Brain pericyte (primary cell): ENCODE data around the gene ADAMTS13.

Experiments
- DNase-seq: peaks from one replicate; pipeline ENCODE4 v3.0.0-alpha.2; 2012; ENCODE audit warnings: low read depth, low spot score

Gene ADAMTS13

GRCh38 chr9:133454943-133455673 is 32.9 kb downstream of the ADAMTS13 start:
- no peak for DNase-seq

GRCh38 chr9:133455936-133456335 is 33.8 kb downstream of the ADAMTS13 start:
- no peak for DNase-seq

- no peak for DNase-seq
Observed at GRCh38 chr9:133456409-133456808, 34.2 kb downstream of the ADAMTS13 start.

- DNase-seq = no peak
Observed at GRCh38 chr9:133457233-133457632, 35.1 kb downstream of the ADAMTS13 start.

DNA sequence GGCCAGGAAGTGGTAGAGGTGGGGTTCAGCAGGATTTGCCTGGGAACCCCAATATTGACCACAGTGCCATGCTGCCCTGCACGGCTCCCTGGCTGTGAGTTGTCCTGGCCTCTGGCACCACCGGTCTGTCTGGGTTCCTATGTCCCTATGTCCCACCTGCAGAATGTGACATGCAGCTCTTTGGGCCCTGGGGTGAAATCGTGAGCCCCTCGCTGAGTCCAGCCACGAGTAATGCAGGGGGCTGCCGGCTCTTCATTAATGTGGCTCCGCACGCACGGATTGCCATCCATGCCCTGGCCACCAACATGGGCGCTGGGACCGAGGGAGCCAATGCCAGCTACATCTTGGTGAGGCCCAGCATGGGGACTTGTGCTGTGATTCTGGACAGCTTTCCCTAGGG is 35.6 kb downstream of the ADAMTS13 start:
- no peak for DNase-seq

GRCh38 chr9:133458643-133459312 is 36.6 kb downstream of the ADAMTS13 start:
- DNase-seq = no peak

- peak; percentile 75 for DNase-seq
Observed at GRCh38 chr9:133459476-133460404, 37.6 kb downstream of the ADAMTS13 start, which contains the start of gene CACFD1. TSS of gene CACFD1 (plus strand) at chr9:133459978. CDS start at chr9:133460067, 89 bp downstream.

DNA sequence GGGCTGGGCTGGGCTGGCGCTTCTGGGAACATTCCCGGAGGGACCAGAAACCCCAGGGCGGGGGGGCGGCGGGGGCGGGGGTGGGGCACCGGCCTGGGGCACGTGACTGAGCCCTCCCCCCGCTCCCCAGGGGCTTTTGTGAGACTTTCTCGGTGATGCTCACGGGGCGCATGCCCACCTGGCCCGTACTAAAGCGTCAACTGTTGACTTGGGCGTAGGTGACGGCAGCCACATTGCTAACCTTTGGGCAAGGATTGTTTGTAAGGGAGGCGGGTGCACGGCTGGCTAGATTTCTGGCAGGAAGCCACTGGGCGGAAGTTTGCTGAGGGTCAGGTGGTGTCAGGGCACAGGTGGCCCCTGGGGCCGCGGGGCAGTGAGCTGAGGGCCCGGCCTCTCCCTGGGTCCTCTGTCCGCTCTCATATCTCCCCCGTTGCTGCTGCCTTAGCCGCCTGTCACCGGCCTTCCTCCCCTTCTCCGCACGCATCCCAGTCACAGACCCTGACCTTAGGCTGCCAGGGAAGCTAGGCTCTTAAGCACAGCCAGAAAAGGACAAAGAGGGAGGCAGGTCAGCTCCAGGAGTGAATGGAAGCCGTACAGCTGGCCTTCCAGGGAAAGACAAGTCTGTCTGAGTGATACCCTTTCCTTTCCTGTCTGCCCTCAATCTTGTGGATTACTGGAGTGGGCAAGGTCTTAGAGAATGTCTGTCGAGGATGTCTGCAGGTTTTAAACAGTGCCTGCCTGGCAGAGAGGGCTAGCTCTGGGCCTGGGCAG is 38.4 kb downstream of the ADAMTS13 start:
- DNase-seq = no peak

GRCh38 chr9:133461975-133462374 is 39.8 kb downstream of the ADAMTS13 start:
- DNase-seq = no peak

DNA sequence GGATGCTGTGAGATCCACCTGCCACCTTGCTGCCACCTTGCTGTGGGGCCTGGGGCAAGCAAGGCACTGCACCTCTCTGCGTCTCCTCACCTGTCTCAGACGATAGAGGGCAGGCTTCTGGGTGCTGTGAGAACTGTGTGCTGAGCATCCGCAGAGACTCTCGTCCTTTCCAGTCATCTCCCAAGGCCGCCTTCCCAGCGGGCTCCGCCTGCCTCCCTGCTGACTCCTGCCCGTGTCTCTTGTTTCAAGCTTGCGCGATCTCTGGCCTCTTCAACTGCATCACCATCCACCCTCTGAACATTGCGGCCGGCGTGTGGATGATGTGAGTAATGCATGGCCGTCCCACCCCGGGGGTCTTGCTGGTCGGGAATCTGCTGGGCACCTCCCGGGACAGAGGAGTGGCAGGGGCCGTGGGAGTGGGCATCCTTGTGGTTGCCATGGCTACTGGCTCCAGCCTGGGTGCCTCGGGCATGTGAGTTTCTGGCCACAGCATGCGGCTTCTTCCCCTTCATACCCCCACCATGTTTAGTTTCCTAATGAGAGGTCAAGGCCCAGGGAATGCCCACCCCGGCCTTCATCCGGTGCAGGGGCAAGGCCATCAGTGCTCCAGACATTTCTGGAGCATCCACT is 41.2 kb downstream of the ADAMTS13 start:
- no peak for DNase-seq

- DNase-seq = no peak
Observed at GRCh38 chr9:133463864-133464615, 41.9 kb downstream of the ADAMTS13 start.

GRCh38 chr9:133464638-133465037 is 42.5 kb downstream of the ADAMTS13 start:
- DNase-seq = no peak

- DNase-seq = no peak
Observed at GRCh38 chr9:133465984-133466383, 43.8 kb downstream of the ADAMTS13 start.

- DNase-seq = no peak
Observed at GRCh38 chr9:133467101-133467500, 44.9 kb downstream of the ADAMTS13 start.

DNA sequence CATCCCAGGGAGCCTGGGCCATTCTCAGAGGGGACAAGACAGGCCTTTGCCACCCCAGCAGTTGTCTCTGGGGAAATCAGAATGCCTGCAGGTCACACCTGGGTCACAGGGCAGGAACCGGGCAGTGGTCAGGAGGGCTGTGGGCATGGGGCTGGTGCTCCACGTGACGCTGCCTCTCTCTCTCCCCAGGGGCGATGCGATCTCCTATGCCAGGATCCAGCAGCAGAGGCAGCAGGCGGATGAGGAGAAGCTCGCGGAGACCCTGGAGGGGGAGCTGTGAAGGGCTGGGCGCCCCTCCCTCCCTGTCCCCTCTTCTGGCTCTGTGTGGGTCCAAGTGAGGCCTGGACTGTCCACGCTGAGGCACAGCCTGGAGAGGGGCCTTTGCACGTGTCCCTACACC is 46.2 kb downstream of the ADAMTS13 start:
- DNase-seq = no peak

GRCh38 chr9:133468777-133469421 is 46.7 kb downstream of the ADAMTS13 start:
- no peak for DNase-seq

- no peak for DNase-seq
Observed at GRCh38 chr9:133470427-133470924, 48.3 kb downstream of the ADAMTS13 start.

DNA sequence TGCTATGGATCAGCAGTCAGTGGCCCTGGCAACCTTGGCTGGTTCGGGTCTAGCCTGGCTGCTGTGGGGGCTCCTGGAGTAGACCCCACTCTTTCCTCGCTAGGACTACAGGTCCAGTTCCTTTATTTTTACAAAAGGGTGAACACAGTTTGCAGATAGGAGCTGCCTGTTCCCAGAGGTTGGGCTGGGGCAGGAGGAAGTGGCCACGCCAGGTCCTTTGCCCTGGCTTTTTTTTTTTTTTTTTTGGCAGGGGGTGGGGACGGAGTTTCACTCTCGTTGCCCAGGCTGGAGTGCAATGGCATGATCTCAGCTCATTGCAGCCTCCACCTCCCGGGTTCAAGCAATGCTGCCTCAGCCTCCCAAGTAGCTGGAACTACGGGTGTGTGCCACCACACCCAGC is 48.8 kb downstream of the ADAMTS13 start:
- DNase-seq = no peak

DNA sequence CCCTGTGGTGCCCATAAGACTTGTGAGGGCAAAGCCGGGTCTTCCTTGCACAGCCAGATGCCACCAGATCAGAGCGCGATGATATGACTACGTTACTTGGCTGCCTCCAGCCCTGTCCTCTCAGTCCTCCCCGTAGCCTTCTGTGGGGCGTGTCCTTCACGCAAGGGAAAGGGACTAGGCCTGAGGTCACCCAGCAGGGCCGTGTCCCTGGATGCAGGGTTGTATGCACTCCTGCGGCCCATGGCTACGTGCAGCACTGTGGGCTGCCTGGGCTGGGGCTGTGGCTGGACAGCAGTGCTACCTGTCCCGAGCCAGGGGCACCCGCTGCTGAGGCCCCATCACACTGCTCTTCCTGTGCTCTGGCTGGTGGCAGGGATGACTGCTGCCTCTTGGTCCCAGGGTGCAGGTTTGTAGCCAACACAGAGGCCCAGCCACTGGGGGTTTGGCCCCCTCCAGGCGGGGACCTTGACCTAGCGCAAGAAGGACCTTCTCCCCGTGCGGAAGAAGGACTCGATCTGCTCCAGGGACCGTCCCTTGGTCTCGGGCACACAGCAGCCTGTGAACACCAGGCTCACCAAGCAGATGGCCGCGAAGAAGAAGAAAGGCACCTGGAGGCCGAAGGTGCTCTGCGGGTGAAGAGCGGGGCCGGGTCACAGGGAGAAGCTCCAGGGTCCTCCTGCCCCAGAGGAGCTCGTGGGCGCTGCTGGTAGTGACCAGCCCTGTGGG is 49.5 kb downstream of the ADAMTS13 start:
- DNase-seq = no peak
